ENCODE data around the gene ZNF407.

Gene ZNF407

GRCh38 chr18:74595431-74595830 lies 2.2 kb upstream of the ZNF407 start:
- no peak for DNase-seq (ENCODE audit: low read depth in 1 of 2, low spot score in 1 of 2)
- no peaks in the 10 kb centered on the region for H3K27me3 ChIP-seq (ENCODE audit: insufficient read depth, poor library complexity, severe bottlenecking)
- TF ChIP-seq POLR2AphosphoS5 (IDR thresholded peaks at IDR 0.05; ENCODE audit: low read depth) (no peak), SPI1 (IDR thresholded peaks at IDR 0.05; ENCODE audit: borderline replicate concordance, low read depth) (peak; percentile 90), CTCF (IDR thresholded peaks at IDR 0.05; ENCODE audit: insufficient read depth, low read length) (no peak)
- H3K27ac ChIP-seq (replicated peaks) = peak overlapping the region; percentile 97
- H3K4me3 ChIP-seq (replicated peaks; ENCODE audit: insufficient read depth, low read length) = no peak overlapping the region

- Histone ChIP-seq H3K27ac (replicated peaks) (peak overlapping the region; percentile 97), H3K27me3 (ENCODE audit: insufficient read depth, poor library complexity, severe bottlenecking) (no peaks in the 10 kb centered on the region), H3K4me3 (replicated peaks; ENCODE audit: insufficient read depth, low read length) (peak overlapping the region; percentile 87)
- DNase-seq (ENCODE audit: low read depth in 1 of 2, low spot score in 1 of 2) = peak; percentile 67 to 73
- TF ChIP-seq SPI1 (IDR thresholded peaks at IDR 0.05; ENCODE audit: borderline replicate concordance, low read depth) = 0 out of 2 replicates have a peak, but pooled peaks have one; percentile 82
- peak; percentile 30 for TF ChIP-seq REST (IDR thresholded peaks at IDR 0.05; ENCODE audit: insufficient replicate concordance, low read depth)
- peak; percentile 65; the same call in 1 of the 2 replicates for TF ChIP-seq POLR2AphosphoS5 (IDR thresholded peaks at IDR 0.05; ENCODE audit: low read depth)
- no peak for TF ChIP-seq CTCF (IDR thresholded peaks at IDR 0.05; ENCODE audit: insufficient read depth, low read length)
- no peak for TF ChIP-seq GABPA (IDR thresholded peaks at IDR 0.05; ENCODE audit: low read depth)
These were observed 522 bp upstream of the ZNF407 start for GRCh38 chr18:74597034-74597661.

- no peaks in the 10 kb centered on the region for H3K27me3 ChIP-seq (ENCODE audit: insufficient read depth, poor library complexity, severe bottlenecking)
- DNase-seq (ENCODE audit: low read depth in 1 of 2, low spot score in 1 of 2) = peak; percentile 59 to 77
- H3K27ac ChIP-seq (replicated peaks) = peak overlapping the region; percentile 97
- H3K4me3 ChIP-seq (replicated peaks; ENCODE audit: insufficient read depth, low read length) = peak overlapping the region; percentile 87
- TF ChIP-seq CTCF (IDR thresholded peaks at IDR 0.05; ENCODE audit: insufficient read depth, low read length) (no peak), SPI1 (IDR thresholded peaks at IDR 0.05; ENCODE audit: borderline replicate concordance, low read depth) (no peak), POLR2AphosphoS5 (IDR thresholded peaks at IDR 0.05; ENCODE audit: low read depth) (peak; percentile 53), GABPA (IDR thresholded peaks at IDR 0.05; ENCODE audit: low read depth) (no peak), REST (IDR thresholded peaks at IDR 0.05; ENCODE audit: insufficient replicate concordance, low read depth) (no peak)
These were observed 806 bp downstream of the ZNF407 start for GRCh38 chr18:74598350-74599001.
